HepG2 (cell line): ENCODE data around the gene ANAPC10.

Experiments
- ZNF24 ChIP-seq: fragments of 450-650 bp; IDR thresholded peaks from 2 replicates; pipeline ENCODE4 v1.6.1; 2017; ENCODE audit warnings: antibody characterized with exemption, mild to moderate bottlenecking
- ZNF33A ChIP-seq: sonication (generic); formaldehyde crosslinking; IDR thresholded peaks from 2 replicates; pipeline ENCODE4 v1.5.1; 2020; ENCODE audit warnings: missing genetic modification reagents, mild to moderate bottlenecking, moderate library complexity, borderline replicate concordance

GRCh38 chr4:145035494-145036136 is 62.4 kb downstream of the ANAPC10 start:
- TF ChIP-seq ZNF24 (no peak), ZNF33A (CRISPR knock-in tag) (no peak)
